DLD1 (cell line): ENCODE data around the gene ADH1A.
"Not testable (repeated sequence)": the region's sequence is repeated elsewhere in the genome, so short reads cannot be mapped to it uniquely, and the experiment has no call there.

Experiments
- in situ Hi-C: cut with HindIII; loops from 2 replicates; pipeline ENCODE4 v1.10.0; 2017; ENCODE audit warnings: low sequenced_read_pairs

ADH1A gene

GRCh38 chr4:99282731-99283130, 8.1 kb downstream of the ADH1A start:
- in situ Hi-C loops: no loop called here

GRCh38 chr4:99281261-99281660, 9.5 kb downstream of the ADH1A start:
- in situ Hi-C loops: no loop called here

- in situ Hi-C loops: no loop called here
Observed at GRCh38 chr4:99276417-99276816, 14.4 kb downstream of the ADH1A start.

GRCh38 chr4:99275885-99276284, 14.9 kb downstream of the ADH1A start:
- in situ Hi-C loops: no loop called here

GRCh38 chr4:99275050-99275449, 15.7 kb downstream of the ADH1A start:
- in situ Hi-C loops: no loop called here

GRCh38 chr4:99273704-99274103, 17.1 kb downstream of the ADH1A start:
- in situ Hi-C loops: no loop called here

GRCh38 chr4:99264927-99265326, 25.9 kb downstream of the ADH1A start:
- in situ Hi-C loops: no loop called here

- in situ Hi-C loops: no loop called here
Observed at GRCh38 chr4:99252746-99253145, 38.0 kb downstream of the ADH1A start.

GRCh38 chr4:99248714-99249113, 42.1 kb downstream of the ADH1A start:
- in situ Hi-C loops: no loop called here

- in situ Hi-C loops: no loop called here
Observed at GRCh38 chr4:99235955-99236354, 54.8 kb downstream of the ADH1A start.

GRCh38 chr4:99234331-99235010, 56.3 kb downstream of the ADH1A start:
- in situ Hi-C loops: no loop called here

- in situ Hi-C loops: not testable (repeated sequence)
Observed at GRCh38 chr4:99233397-99233796, 57.4 kb downstream of the ADH1A start.

GRCh38 chr4:99228706-99229105, 62.1 kb downstream of the ADH1A start:
- in situ Hi-C loops: not testable (repeated sequence)

GRCh38 chr4:99227646-99228045, 63.1 kb downstream of the ADH1A start:
- in situ Hi-C loops: not testable (repeated sequence)
